ENCODE results near the gene PLP2. TPM values are rescaled to one million over a fixed set of nuclear protein-coding genes. Genes with fewer than 3 reads are reported as not detected.

Gene PLP2
- total and polyA plus RNA-seq, 2 donors (not counting 1 experiment from before 2014, with no cell fraction given) = 23.3 to 212 TPM

GRCh38 chrX:49220100-49220499, 48.4 kb downstream of the PLP2 start:
- TF ChIP-seq EZH2 (IDR thresholded peaks at IDR 0.05; ENCODE audit: low read length, missing control alignments) = no peak
- no peak for TF ChIP-seq CTCF (conservative IDR thresholded peaks at IDR 0.05 in 1 of 2, IDR thresholded peaks at IDR 0.05 in 1 of 2; ENCODE audit: low read depth in 1 of 2, low read length in 2 of 2)
- no peak overlapping the region for H3K4me2 ChIP-seq (ENCODE audit: extremely low read depth, insufficient read depth, low read length)
- H3K9me3 ChIP-seq (ENCODE audit: control insufficient read depth, insufficient read depth, low read depth, low read length) = no peaks in the 10 kb centered on the region
- H2AFZ ChIP-seq (ENCODE audit: low read length) = no peak overlapping the region
- H3K9ac ChIP-seq (ENCODE audit: insufficient read depth, low read length) = no peak overlapping the region
- H3K4me1 ChIP-seq (ENCODE audit: control insufficient read depth, extremely low read depth, insufficient read depth, low read length) = no peaks in the 10 kb centered on the region
- H3K36me3 ChIP-seq (ENCODE audit: control insufficient read depth, insufficient read depth, low read length) = no peaks in the 10 kb centered on the region
- no peak overlapping the region for H3K4me3 ChIP-seq (replicated peaks in 1 of 4; ENCODE audit: control extremely low read depth in 1 of 4, insufficient read depth in 1 of 4, low read depth in 3 of 4, low read length in 4 of 4)
- no peaks in the 10 kb centered on the region for H3K79me2 ChIP-seq (ENCODE audit: control insufficient read depth, insufficient read depth, low read length)
- no peaks in the 10 kb centered on the region for H4K20me1 ChIP-seq (ENCODE audit: control insufficient read depth, extremely low read depth, insufficient read depth, low read length)
- H3K27ac ChIP-seq (ENCODE audit: insufficient read depth, low read length) = no peak overlapping the region
- H3K27me3 ChIP-seq (ENCODE audit: control insufficient read depth, insufficient read depth, low read length) = no peaks in the 10 kb centered on the region
- no peak for DNase-seq (ENCODE audit: low read depth in 2 of 2)

GRCh38 chrX:49221868-49222267, 50.2 kb downstream of the PLP2 start:
- DNase-seq (ENCODE audit: low read depth in 2 of 2) = no peak
- Histone ChIP-seq H3K27me3 (ENCODE audit: control insufficient read depth, insufficient read depth, low read length) (no peaks in the 10 kb centered on the region), H3K79me2 (ENCODE audit: control insufficient read depth, insufficient read depth, low read length) (no peaks in the 10 kb centered on the region), H2AFZ (ENCODE audit: low read length) (no peak overlapping the region), H3K27ac (ENCODE audit: insufficient read depth, low read length) (no peak overlapping the region), H3K4me2 (ENCODE audit: extremely low read depth, insufficient read depth, low read length) (no peak overlapping the region), H3K4me1 (ENCODE audit: control insufficient read depth, extremely low read depth, insufficient read depth, low read length) (no peaks in the 10 kb centered on the region), H3K9ac (ENCODE audit: insufficient read depth, low read length) (no peak overlapping the region), H3K4me3 (replicated peaks in 1 of 4; ENCODE audit: control extremely low read depth in 1 of 4, insufficient read depth in 1 of 4, low read depth in 3 of 4, low read length in 4 of 4) (no peak overlapping the region), H3K9me3 (ENCODE audit: control insufficient read depth, insufficient read depth, low read depth, low read length) (no peaks in the 10 kb centered on the region), H3K36me3 (ENCODE audit: control insufficient read depth, insufficient read depth, low read length) (no peaks in the 10 kb centered on the region), H4K20me1 (ENCODE audit: control insufficient read depth, extremely low read depth, insufficient read depth, low read length) (no peaks in the 10 kb centered on the region)
- TF ChIP-seq CTCF (conservative IDR thresholded peaks at IDR 0.05 in 1 of 2, IDR thresholded peaks at IDR 0.05 in 1 of 2; ENCODE audit: low read depth in 1 of 2, low read length in 2 of 2) = no peak

Other genes starting within 250 kb of the PLP2 start
- gene OTUD5, start 214.3 kb upstream of the PLP2 start, total RNA-seq = 23.6 and 33.0 TPM in 2 replicates
- gene OTUD5, start 214.3 kb upstream of the PLP2 start, polyA plus RNA-seq = 41.4 and 46.6 TPM in 2 replicates
- gene KCND1, start 200.1 kb upstream of the PLP2 start, total RNA-seq = 0.77 and 1.3 TPM in 2 replicates
- gene KCND1, start 200.1 kb upstream of the PLP2 start, polyA plus RNA-seq = 0.25 and 0.41 TPM in 2 replicates
- gene GRIPAP1, start 169.6 kb upstream of the PLP2 start, total RNA-seq = 20.5 and 26.4 TPM in 2 replicates
- gene GRIPAP1, start 169.6 kb upstream of the PLP2 start, polyA plus RNA-seq = 18.5 and 18.6 TPM in 2 replicates
- 24.7 and 36.8 TPM in 2 replicates for gene TFE3, start 128.5 kb upstream of the PLP2 start, total RNA-seq
- 18.9 and 22.2 TPM in 2 replicates for gene TFE3, start 128.5 kb upstream of the PLP2 start, polyA plus RNA-seq
- 0.51 and 0.66 TPM in 2 replicates for gene CCDC120, start 112.9 kb upstream of the PLP2 start, total RNA-seq
- gene CCDC120, start 112.9 kb upstream of the PLP2 start, polyA plus RNA-seq = 0.52 and 0.55 TPM in 2 replicates
- 6.4 and 11.9 TPM in 2 replicates for gene PRAF2, start 97.9 kb upstream of the PLP2 start, total RNA-seq
- gene PRAF2, start 97.9 kb upstream of the PLP2 start, polyA plus RNA-seq = 33.1 and 33.5 TPM in 2 replicates
- gene WDR45, start 92.0 kb upstream of the PLP2 start, total RNA-seq = 59.8 TPM in 2 replicates
- 69.4 and 76.4 TPM in 2 replicates for gene WDR45, start 92.0 kb upstream of the PLP2 start, polyA plus RNA-seq
- gene GPKOW, start 48.2 kb upstream of the PLP2 start, total RNA-seq = 15.7 and 19.8 TPM in 2 replicates
- 20.2 and 21.0 TPM in 2 replicates for gene GPKOW, start 48.2 kb upstream of the PLP2 start, polyA plus RNA-seq
- 1.0 and 1.7 TPM in 2 replicates for gene MAGIX, start 9.1 kb upstream of the PLP2 start, total RNA-seq
- gene MAGIX, start 9.1 kb upstream of the PLP2 start, polyA plus RNA-seq = 0.34 and 0.40 TPM in 2 replicates
- 4.6 and 7.4 TPM in 2 replicates for gene PRICKLE3, start 14.5 kb downstream of the PLP2 start, total RNA-seq
- 2.7 and 3.5 TPM in 2 replicates for gene PRICKLE3, start 14.5 kb downstream of the PLP2 start, polyA plus RNA-seq
- gene SYP, start 28.3 kb downstream of the PLP2 start, total RNA-seq = 0.17 and 0.26 TPM in 2 replicates
- gene SYP, start 28.3 kb downstream of the PLP2 start, polyA plus RNA-seq = 0.08 and 0.15 TPM in 2 replicates
- gene CACNA1F, start 61.4 kb downstream of the PLP2 start, total RNA-seq = 0.17 and 0.26 TPM in 2 replicates
- not detected in 2 replicates for gene CACNA1F, start 61.4 kb downstream of the PLP2 start, polyA plus RNA-seq
- 7.2 and 8.9 TPM in 2 replicates for gene CCDC22, start 63.6 kb downstream of the PLP2 start, total RNA-seq
- 4.6 and 7.4 TPM in 2 replicates for gene CCDC22, start 63.6 kb downstream of the PLP2 start, polyA plus RNA-seq
- under 0.01 TPM in 1 of 2 replicates, not detected in the other for gene FOXP3, start 92.8 kb downstream of the PLP2 start, total RNA-seq
- 0.03 TPM in 1 of 2 replicates, not detected in the other for gene FOXP3, start 92.8 kb downstream of the PLP2 start, polyA plus RNA-seq
- 6.8 and 10.8 TPM in 2 replicates for gene PPP1R3F, start 97.9 kb downstream of the PLP2 start, total RNA-seq
- 0.93 and 0.95 TPM in 2 replicates for gene PPP1R3F, start 97.9 kb downstream of the PLP2 start, polyA plus RNA-seq
- not detected in 2 replicates for gene GAGE10, start 131.7 kb downstream of the PLP2 start, total RNA-seq
- gene GAGE10, start 131.7 kb downstream of the PLP2 start, polyA plus RNA-seq = not detected in 2 replicates
- not detected in 2 replicates for gene GAGE12J, start 150.1 kb downstream of the PLP2 start, total RNA-seq
- gene GAGE12J, start 150.1 kb downstream of the PLP2 start, polyA plus RNA-seq = not detected in 2 replicates
- not detected in 2 replicates for gene GAGE13, start 159.7 kb downstream of the PLP2 start, total RNA-seq
- gene GAGE13, start 159.7 kb downstream of the PLP2 start, polyA plus RNA-seq = not detected in 2 replicates